Lung (tissue), 12 donors: ENCODE measurements around the gene USH1G. TPM values are rescaled to one million over a fixed set of nuclear protein-coding genes. Genes with fewer than 3 reads are reported as not detected.

Source experiments
- ATAC-seq: fragments of 200-7000 bp; cut with Tn5 transposase; one replicate; pipeline ENCODE4 v1.9.1; 2020; ENCODE audit warnings: moderate number of reproducible peaks; ENCODE audit not compliant: insufficient read depth, low FRiP score
- DNase-seq, 3 donors: peaks; one replicate each; pipeline ENCODE4 v3.0.0-alpha.2; 2013 to 2017
- H3K27ac ChIP-seq, 2 donors: one replicate each; pipeline ENCODE4 v1.5.1; 2013; ENCODE audit warnings: mild to moderate bottlenecking in 2 of 2, moderate library complexity in 2 of 2, control low read depth in 1 of 2, inconsistent platforms in 1 of 2, low read depth in 1 of 2, low read length in 1 of 2
- H3K27me3 ChIP-seq, 3 donors: one replicate each; pipeline ENCODE4 v1.5.1; 2013; ENCODE audit warnings: low read length in 2 of 3; ENCODE audit not compliant: control insufficient read depth in 3 of 3, insufficient read depth in 3 of 3
- H3K36me3 ChIP-seq, 4 donors: one replicate each; pipeline ENCODE4 v1.5.1; 2013; ENCODE audit warnings: low read length in 4 of 4, mild to moderate bottlenecking in 1 of 4, moderate library complexity in 1 of 4; ENCODE audit not compliant: control insufficient read depth in 4 of 4, insufficient read depth in 4 of 4
- H3K4me1 ChIP-seq, 5 donors: one replicate each; pipeline ENCODE4 v1.5.1; 2013; ENCODE audit warnings: low read length in 5 of 5, mild to moderate bottlenecking in 2 of 5, moderate library complexity in 1 of 5; ENCODE audit not compliant: control insufficient read depth in 5 of 5, insufficient read depth in 5 of 5
- H3K4me3 ChIP-seq: one replicate; pipeline ENCODE4 v1.5.1; 2013; ENCODE audit warnings: mild to moderate bottlenecking, control low read depth, moderate library complexity
- H3K9ac ChIP-seq, 2 donors: one replicate each; pipeline ENCODE4 v1.5.1; 2013; ENCODE audit warnings: low read length in 2 of 2, control low read depth in 1 of 2; ENCODE audit not compliant: insufficient read depth in 1 of 2
- H3K9me3 ChIP-seq, 4 donors: one replicate each; pipeline ENCODE4 v1.5.1; 2013; ENCODE audit warnings: low read length in 3 of 4, mild to moderate bottlenecking in 1 of 4, moderate library complexity in 1 of 4; ENCODE audit not compliant: control insufficient read depth in 4 of 4, insufficient read depth in 3 of 4
- CTCF ChIP-seq: IDR thresholded peaks from 2 replicates; pipeline ENCODE4 v1.5.1; 2012; ENCODE audit warnings: mild to moderate bottlenecking; ENCODE audit errors: control extremely low read depth, extremely low read depth
- WGBS, 2 donors: extraction: QIAGEN DNeasy Blood & Tissue Kit; methylation state at CpG; one replicate each; pipeline ENCODE4 v1.1.7; 2013; 5-methylcytosine and 5-hydroxymethylcytosine counted together
- polyA plus RNA-seq, 2 donors: library from polyadenylated mRNA; stranded (reverse); fragments of 200-250 nt; gene quantifications; one replicate each; pipeline ENCODE4 v1.2.1, GENCODE V29; 2013
- total RNA-seq, 2 donors: library from RNA; depleted of rRNA in 1 of 2; stranded (reverse); fragments of >200 nt in 1 of 2; gene quantifications; one replicate each; pipeline ENCODE4 v1.2.1, GENCODE V29; 2014 to 2021
- donor health status: control.
- donor health status: control.
- donor health status: Bipolar disorder and iron deficiency.
- donor health status: healthy.
- donor health status: DM: yes; HTN: yes; CAD: no.

USH1G gene
- total and polyA plus RNA-seq, 4 donors = 0.01 TPM; not detected in 3

GRCh38 chr17:74873874-74874614 is 49.0 kb downstream of the USH1G start:
- WGBS, 2 donors = 57 to 61% methylated on average over 6 of the region's 6 CpGs
- no peak overlapping the region for H3K4me3 ChIP-seq
- no peak for TF ChIP-seq CTCF
- H3K4me1 ChIP-seq = peaks cover 0 to 18% (median 2%) of the 10 kb centered on the region in 5 donors
- no peaks in the 10 kb centered on the region for H3K27me3 ChIP-seq
- no peaks in the 10 kb centered on the region for H3K36me3 ChIP-seq
- H3K9me3 ChIP-seq = no peaks in the 10 kb centered on the region
- peak in 1 of 3 donors; percentile 6 for DNase-seq
- ATAC-seq = no peak
- peak overlapping the region; percentile 93 to 95 for H3K27ac ChIP-seq
- peak overlapping the region; percentile 64 to 86 for H3K9ac ChIP-seq

GRCh38 chr17:74873037-74873873 is 49.8 kb downstream of the USH1G start:
- H3K27me3 ChIP-seq = no peaks in the 10 kb centered on the region
- peak overlapping the region; percentile 64 to 86 for H3K9ac ChIP-seq
- peak overlapping the region; percentile 58 for H3K4me3 ChIP-seq
- peak; percentile 100 for DNase-seq
- no peaks in the 10 kb centered on the region for H3K9me3 ChIP-seq
- 0 to 1% methylated on average over 55 of the region's 55 CpGs for WGBS, 2 donors
- peak; percentile 98 for ATAC-seq
- peak overlapping the region; percentile 93 to 95 for H3K27ac ChIP-seq
- H3K36me3 ChIP-seq = no peaks in the 10 kb centered on the region
- TF ChIP-seq CTCF = no peak
- H3K4me1 ChIP-seq = peaks cover 0 to 18% (median 2%) of the 10 kb centered on the region in 5 donors

GRCh38 chr17:74872313-74873036 is 50.6 kb downstream of the USH1G start, which contains the start of gene FDXR:
Gene FDXR, minus strand, starts transcription at chr17:74872994. Its CDS starts 50 bp downstream, at chr17:74872944.
- TF ChIP-seq CTCF = no peak
- no peaks in the 10 kb centered on the region for H3K36me3 ChIP-seq
- peak; percentile 9 for ATAC-seq
- H3K4me1 ChIP-seq = peaks cover 0 to 18% (median 0%) of the 10 kb centered on the region in 5 donors
- H3K9me3 ChIP-seq = no peaks in the 10 kb centered on the region
- peak within 1 kb of the TSS; percentile 93 to 95 for H3K27ac ChIP-seq
- no peaks in the 10 kb centered on the region for H3K27me3 ChIP-seq
- WGBS, 2 donors = 6 to 7% methylated on average over 38 of the region's 38 CpGs
- H3K4me3 ChIP-seq = peak within 1 kb of the TSS; percentile 58
- no peak for DNase-seq
- H3K9ac ChIP-seq = peak within 1 kb of the TSS; percentile 64 to 86
